ENCODE data around the gene ANG.

DNA sequence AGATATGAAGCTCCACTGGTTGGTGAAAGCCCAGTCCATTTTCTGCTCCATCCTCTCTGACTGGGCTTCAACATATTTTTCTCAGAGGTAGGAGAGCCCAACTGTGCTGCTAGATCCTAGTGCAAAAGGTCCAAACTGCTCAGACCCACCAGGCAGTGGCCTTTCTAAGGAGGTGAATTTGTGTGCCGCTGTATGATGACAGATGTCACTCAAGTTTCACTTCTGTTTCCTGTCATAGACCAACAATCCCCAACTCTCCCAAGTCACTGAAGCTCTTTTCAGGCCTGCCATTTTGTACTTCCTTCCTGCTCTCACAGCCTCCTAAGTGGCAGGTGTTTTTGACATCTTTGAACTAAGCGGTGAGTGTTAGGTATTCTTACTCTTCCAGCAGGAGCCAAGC is 20.6 kb upstream of the ANG start:
- TF ChIP-seq, protein P1, sequence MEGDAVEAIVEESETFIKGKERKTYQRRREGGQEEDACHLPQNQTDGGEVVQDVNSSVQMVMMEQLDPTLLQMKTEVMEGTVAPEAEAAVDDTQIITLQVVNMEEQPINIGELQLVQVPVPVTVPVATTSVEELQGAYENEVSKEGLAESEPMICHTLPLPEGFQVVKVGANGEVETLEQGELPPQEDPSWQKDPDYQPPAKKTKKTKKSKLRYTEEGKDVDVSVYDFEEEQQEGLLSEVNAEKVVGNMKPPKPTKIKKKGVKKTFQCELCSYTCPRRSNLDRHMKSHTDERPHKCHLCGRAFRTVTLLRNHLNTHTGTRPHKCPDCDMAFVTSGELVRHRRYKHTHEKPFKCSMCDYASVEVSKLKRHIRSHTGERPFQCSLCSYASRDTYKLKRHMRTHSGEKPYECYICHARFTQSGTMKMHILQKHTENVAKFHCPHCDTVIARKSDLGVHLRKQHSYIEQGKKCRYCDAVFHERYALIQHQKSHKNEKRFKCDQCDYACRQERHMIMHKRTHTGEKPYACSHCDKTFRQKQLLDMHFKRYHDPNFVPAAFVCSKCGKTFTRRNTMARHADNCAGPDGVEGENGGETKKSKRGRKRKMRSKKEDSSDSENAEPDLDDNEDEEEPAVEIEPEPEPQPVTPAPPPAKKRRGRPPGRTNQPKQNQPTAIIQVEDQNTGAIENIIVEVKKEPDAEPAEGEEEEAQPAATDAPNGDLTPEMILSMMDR (conservative IDR thresholded peaks at IDR 0.05): no peak
- no peak for TF ChIP-seq EZH2 (IDR thresholded peaks at IDR 0.05; ENCODE audit: low read depth)

All from PC-9 (cell line).